Measurements from ENCODE around the gene FOXF2.
"Not testable (repeated sequence)": the region's sequence is repeated elsewhere in the genome, so short reads cannot be mapped to it uniquely, and the experiment has no call there.

The FOXF2 gene

GRCh38 chr6:1389369-1390132 is at the start of gene FOXF2:
FOXF2 (plus strand) TSS chr6:1389576; CDS start chr6:1389948, 372 bp downstream.
- peak within 1 kb of the TSS; percentile 39 for H3K27ac Mint-ChIP-seq
- ATAC-seq (ENCODE audit: low read depth): no peak

GRCh38 chr6:1346101-1346500 is 43.3 kb upstream of the FOXF2 start:
- ATAC-seq (ENCODE audit: low read depth) (no peak), DNase-seq (ENCODE audit: low spot score in 2 of 2) (no peak)
- peaks cover 16% of the 10 kb centered on the region for H3K9me3 Mint-ChIP-seq
- no peak overlapping the region for H3K4me3 Mint-ChIP-seq
- peaks cover 13% of the 10 kb centered on the region for H3K27me3 Mint-ChIP-seq
- no peak overlapping the region for H3K27ac Mint-ChIP-seq
- no peaks in the 10 kb centered on the region for H3K4me1 Mint-ChIP-seq
- H3K36me3 Mint-ChIP-seq: peaks cover 5% of the 10 kb centered on the region

More at GRCh38 chr6:1389369-1390132, at the start of gene FOXF2:
- no peaks in the 10 kb centered on the region for H3K9me3 Mint-ChIP-seq
- H3K4me3 Mint-ChIP-seq: peak within 1 kb of the TSS; percentile 82
- peaks cover 23% of the 10 kb centered on the region for H3K4me1 Mint-ChIP-seq
- no peaks in the 10 kb centered on the region for H3K36me3 Mint-ChIP-seq
- peaks cover 38% of the 10 kb centered on the region for H3K27me3 Mint-ChIP-seq
- DNase-seq (ENCODE audit: low spot score in 2 of 2): no peak

- Mint-ChIP-seq H3K36me3 (peaks cover 5% of the 10 kb centered on the region), H3K9me3 (peaks cover 20% of the 10 kb centered on the region), H3K4me1 (no peaks in the 10 kb centered on the region), H3K27ac (no peak overlapping the region), H3K4me3 (no peak overlapping the region), H3K27me3 (peaks cover 11% of the 10 kb centered on the region)
- ATAC-seq (ENCODE audit: low read depth) (no peak), DNase-seq (ENCODE audit: low spot score in 2 of 2) (no peak)
Measured at GRCh38 chr6:1346558-1347091, 42.8 kb upstream of the FOXF2 start.

GRCh38 chr6:1347161-1347560 is 42.2 kb upstream of the FOXF2 start:
- Mint-ChIP-seq H3K27me3 (peaks cover 11% of the 10 kb centered on the region), H3K36me3 (peaks cover 5% of the 10 kb centered on the region), H3K27ac (no peak overlapping the region), H3K4me1 (no peaks in the 10 kb centered on the region), H3K9me3 (peaks cover 24% of the 10 kb centered on the region), H3K4me3 (no peak overlapping the region)
- ATAC-seq (ENCODE audit: low read depth): no peak
- DNase-seq (ENCODE audit: low spot score in 2 of 2): no peak

- peaks cover 28% of the 10 kb centered on the region for H3K9me3 Mint-ChIP-seq
- H3K4me3 Mint-ChIP-seq: no peak overlapping the region
- no peaks in the 10 kb centered on the region for H3K4me1 Mint-ChIP-seq
- no peak for ATAC-seq (ENCODE audit: low read depth)
- H3K27me3 Mint-ChIP-seq: peaks cover 15% of the 10 kb centered on the region
- no peak overlapping the region for H3K27ac Mint-ChIP-seq
- DNase-seq (ENCODE audit: low spot score in 2 of 2): no peak
- peaks cover 5% of the 10 kb centered on the region for H3K36me3 Mint-ChIP-seq
Measured at GRCh38 chr6:1348675-1349074, 40.7 kb upstream of the FOXF2 start.

- Mint-ChIP-seq H3K4me1 (no peaks in the 10 kb centered on the region), H3K27me3 (peaks cover 15% of the 10 kb centered on the region), H3K9me3 (peaks cover 21% of the 10 kb centered on the region), H3K27ac (no peak overlapping the region), H3K36me3 (peaks cover 3% of the 10 kb centered on the region), H3K4me3 (no peak overlapping the region)
- no peak for ATAC-seq (ENCODE audit: low read depth)
- DNase-seq (ENCODE audit: low spot score in 2 of 2): no peak
Measured at GRCh38 chr6:1349655-1350054, 39.7 kb upstream of the FOXF2 start.

GRCh38 chr6:1351381-1352008 is 37.9 kb upstream of the FOXF2 start:
- peaks cover 15% of the 10 kb centered on the region for H3K27me3 Mint-ChIP-seq
- no peak overlapping the region for H3K27ac Mint-ChIP-seq

GRCh38 chr6:1355068-1355467 is 34.3 kb upstream of the FOXF2 start:
- peaks cover 20% of the 10 kb centered on the region for H3K9me3 Mint-ChIP-seq
- H3K4me3 Mint-ChIP-seq; DNase-seq (ENCODE audit: low spot score in 2 of 2); ATAC-seq (ENCODE audit: low read depth); H3K27ac Mint-ChIP-seq; H3K36me3 Mint-ChIP-seq; H3K4me1 Mint-ChIP-seq: not testable (repeated sequence)
- peaks cover 12% of the 10 kb centered on the region for H3K27me3 Mint-ChIP-seq

More at GRCh38 chr6:1351381-1352008, 37.9 kb upstream of the FOXF2 start:
- ATAC-seq (ENCODE audit: low read depth): no peak
- H3K4me3 Mint-ChIP-seq: no peak overlapping the region
- peaks cover 22% of the 10 kb centered on the region for H3K9me3 Mint-ChIP-seq
- H3K36me3 Mint-ChIP-seq: no peaks in the 10 kb centered on the region
- no peak for DNase-seq (ENCODE audit: low spot score in 2 of 2)
- H3K4me1 Mint-ChIP-seq: no peaks in the 10 kb centered on the region

- H3K4me1 Mint-ChIP-seq; ATAC-seq (ENCODE audit: low read depth); H3K9me3 Mint-ChIP-seq; DNase-seq (ENCODE audit: low spot score in 2 of 2); H3K36me3 Mint-ChIP-seq; H3K4me3 Mint-ChIP-seq; H3K27ac Mint-ChIP-seq: not testable (repeated sequence)
- peaks cover 14% of the 10 kb centered on the region for H3K27me3 Mint-ChIP-seq
Measured at GRCh38 chr6:1361717-1362116, 27.7 kb upstream of the FOXF2 start.

- H3K27me3 Mint-ChIP-seq: peaks cover 14% of the 10 kb centered on the region
- H3K4me3 Mint-ChIP-seq: no peak overlapping the region
- no peaks in the 10 kb centered on the region for H3K36me3 Mint-ChIP-seq
- DNase-seq (ENCODE audit: low spot score in 2 of 2) (no peak), ATAC-seq (ENCODE audit: low read depth) (no peak)
- H3K9me3 Mint-ChIP-seq: no peaks in the 10 kb centered on the region
- no peaks in the 10 kb centered on the region for H3K4me1 Mint-ChIP-seq
- no peak overlapping the region for H3K27ac Mint-ChIP-seq
Measured at GRCh38 chr6:1362643-1363042, 26.7 kb upstream of the FOXF2 start.

- no peak overlapping the region for H3K27ac Mint-ChIP-seq
- no peak overlapping the region for H3K4me3 Mint-ChIP-seq
- no peaks in the 10 kb centered on the region for H3K9me3 Mint-ChIP-seq
- DNase-seq (ENCODE audit: low spot score in 2 of 2) (no peak), ATAC-seq (ENCODE audit: low read depth) (no peak)
- H3K36me3 Mint-ChIP-seq: no peaks in the 10 kb centered on the region
- peaks cover 14% of the 10 kb centered on the region for H3K27me3 Mint-ChIP-seq
- H3K4me1 Mint-ChIP-seq: no peaks in the 10 kb centered on the region
Measured at GRCh38 chr6:1363298-1363697, 26.1 kb upstream of the FOXF2 start.

GRCh38 chr6:1363729-1364572 is 25.4 kb upstream of the FOXF2 start:
- Mint-ChIP-seq H3K27me3 (peaks cover 14% of the 10 kb centered on the region), H3K4me3 (no peak overlapping the region), H3K36me3 (no peaks in the 10 kb centered on the region), H3K27ac (no peak overlapping the region), H3K9me3 (no peaks in the 10 kb centered on the region), H3K4me1 (no peaks in the 10 kb centered on the region)
- ATAC-seq (ENCODE audit: low read depth) (no peak), DNase-seq (ENCODE audit: low spot score in 2 of 2) (no peak)

- Mint-ChIP-seq H3K27ac (no peak overlapping the region), H3K9me3 (peaks cover 5% of the 10 kb centered on the region), H3K4me1 (no peaks in the 10 kb centered on the region), H3K4me3 (no peak overlapping the region), H3K36me3 (no peaks in the 10 kb centered on the region), H3K27me3 (peaks cover 16% of the 10 kb centered on the region)
- ATAC-seq (ENCODE audit: low read depth) (no peak), DNase-seq (ENCODE audit: low spot score in 2 of 2) (no peak)
Measured at GRCh38 chr6:1364791-1365190, 24.6 kb upstream of the FOXF2 start.

- Mint-ChIP-seq H3K27ac (no peak overlapping the region), H3K4me3 (no peak overlapping the region), H3K36me3 (no peaks in the 10 kb centered on the region), H3K27me3 (peaks cover 17% of the 10 kb centered on the region), H3K4me1 (no peaks in the 10 kb centered on the region), H3K9me3 (peaks cover 6% of the 10 kb centered on the region)
- ATAC-seq (ENCODE audit: low read depth): no peak
- DNase-seq (ENCODE audit: low spot score in 2 of 2): no peak
Measured at GRCh38 chr6:1365686-1366085, 23.7 kb upstream of the FOXF2 start.

All from memory B cell (primary cell).